ENCODE results near the gene CYP2D6.
"Not testable (repeated sequence)": the region's sequence is repeated elsewhere in the genome, so short reads cannot be mapped to it uniquely, and the experiment has no call there.

Gene CYP2D6

DNA sequence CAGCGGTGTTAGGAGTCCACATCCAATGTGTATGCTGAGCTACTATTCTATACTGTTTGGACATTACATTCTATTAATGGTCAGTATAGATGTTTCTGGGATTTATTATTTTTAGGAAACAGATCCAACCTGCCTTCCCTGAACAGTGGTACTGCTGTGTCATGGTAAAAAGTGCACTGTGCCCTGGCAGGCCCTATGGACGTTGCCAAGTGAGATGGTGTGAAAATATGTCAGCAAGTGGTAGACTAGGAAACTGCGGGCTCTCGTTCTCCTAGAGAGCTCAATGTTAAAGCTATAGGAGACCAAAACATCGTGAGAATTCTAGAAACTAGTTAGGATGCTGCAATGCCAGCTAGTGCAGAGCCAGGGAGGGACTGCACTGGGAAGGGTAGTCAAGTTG, 26.0 kb upstream of the CYP2D6 start:
- DNase-seq, result no peak

DNA sequence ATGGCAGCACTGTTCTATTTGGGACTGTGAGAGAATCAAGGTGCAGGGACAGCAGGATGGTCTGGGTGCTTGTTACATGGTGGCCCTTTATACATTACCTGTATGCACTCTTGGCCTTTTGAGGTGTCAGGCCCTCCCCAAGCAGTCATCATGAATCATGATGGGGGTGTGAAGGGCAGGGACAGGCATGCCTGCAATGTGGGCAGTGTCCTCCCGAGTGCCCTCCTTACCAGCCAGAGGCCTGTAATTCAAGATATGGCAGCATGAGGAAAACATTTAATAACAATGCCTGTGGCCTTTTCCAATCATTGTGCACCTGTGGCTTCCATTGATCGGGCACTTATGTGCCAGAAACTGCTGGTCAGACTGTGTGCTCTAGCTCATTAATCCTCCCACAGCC, 25.5 kb upstream of the CYP2D6 start:
- DNase-seq, result no peak

DNA sequence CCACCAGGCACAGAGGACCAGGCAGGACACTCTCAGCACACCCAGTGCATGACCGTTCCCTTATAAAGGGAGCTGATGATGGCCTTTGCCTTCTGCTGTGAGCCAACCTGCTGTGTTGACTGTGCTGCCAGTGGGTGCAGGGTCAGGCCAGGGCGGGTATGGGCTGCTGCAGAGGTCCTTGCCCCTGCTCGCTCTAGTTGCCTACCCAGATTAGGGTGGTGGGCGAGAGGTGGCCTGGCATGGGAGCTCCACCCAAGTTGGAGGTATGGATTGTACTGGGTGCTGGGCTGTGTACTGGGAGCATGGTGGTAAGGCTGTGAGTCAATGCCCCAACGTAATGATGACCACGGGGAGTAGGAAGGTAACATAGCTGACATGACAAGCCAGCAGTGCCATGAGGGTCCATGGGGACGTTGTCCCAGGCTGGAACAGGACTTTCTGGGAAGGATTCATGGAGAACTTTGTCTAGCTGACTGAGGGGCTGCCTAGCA, 24.5 kb upstream of the CYP2D6 start:
- DNase-seq, result no peak

DNA sequence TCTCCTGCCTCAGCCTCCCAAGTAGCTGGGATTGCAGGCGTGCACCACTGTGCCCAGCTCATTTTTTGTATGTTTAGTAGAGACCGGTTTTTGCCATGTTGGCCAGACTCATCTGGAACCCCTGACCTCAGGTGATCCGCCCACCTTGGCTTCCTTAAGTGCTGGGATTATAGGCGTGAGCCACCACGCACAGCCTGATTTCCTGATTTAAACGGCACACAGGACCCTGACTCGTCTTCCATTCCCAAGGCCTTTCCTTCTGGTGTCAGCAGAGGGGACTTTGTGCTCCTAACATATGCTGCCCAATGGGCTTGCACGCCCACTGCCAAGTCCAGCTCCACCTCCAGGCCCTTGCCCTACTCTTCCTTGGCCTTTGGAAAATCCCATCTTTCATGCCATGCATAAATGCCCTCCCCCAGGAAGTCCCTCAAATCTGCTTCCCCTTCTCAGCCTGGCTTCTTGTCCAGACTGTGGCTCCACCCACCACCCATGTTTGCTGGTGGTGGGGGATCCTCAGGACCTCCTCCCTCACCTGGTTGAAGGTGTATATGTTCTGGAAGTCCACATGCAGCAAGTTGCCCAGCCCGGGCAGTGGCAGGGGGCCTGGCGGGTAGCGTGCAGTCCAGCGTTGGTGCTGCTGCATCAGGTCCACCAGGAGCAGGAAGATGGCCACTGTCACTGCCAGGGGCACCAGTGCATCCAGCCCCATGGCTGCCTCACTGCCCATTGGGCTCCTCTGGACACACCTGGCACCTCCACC, 23.9 kb upstream of the CYP2D6 start:
- DNase-seq, result no peak

DNA sequence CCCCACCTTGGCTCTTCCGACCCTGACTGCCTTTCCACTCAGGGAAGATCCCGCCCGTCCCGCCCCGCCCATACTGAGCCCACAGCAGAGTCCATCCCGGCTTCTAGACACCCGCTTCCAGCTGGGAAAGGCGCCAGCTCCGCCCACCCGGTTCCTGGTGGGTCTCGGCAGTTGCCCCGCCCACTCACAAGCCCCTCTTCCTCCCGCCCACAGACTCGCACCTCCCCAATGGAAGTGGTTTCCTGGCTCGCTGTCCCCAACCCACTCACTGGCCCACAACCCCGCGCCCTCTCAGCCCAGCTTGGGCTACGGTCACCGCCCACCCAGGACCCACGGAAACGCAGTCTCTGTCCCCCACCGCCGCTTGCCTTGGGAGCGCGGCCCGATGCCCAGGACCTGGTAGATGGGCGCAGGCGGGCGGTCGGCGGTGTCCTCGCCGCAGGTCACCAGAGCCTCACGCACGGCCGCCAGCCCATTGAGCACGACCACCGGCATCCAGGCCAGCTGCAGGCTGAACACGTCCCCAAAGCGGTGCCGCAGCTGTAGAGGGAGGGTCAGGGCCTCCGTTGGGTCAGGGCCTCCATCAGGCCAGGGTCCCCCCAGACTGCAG, 22.2 kb upstream of the CYP2D6 start:
- DNase-seq, result no peak

DNA sequence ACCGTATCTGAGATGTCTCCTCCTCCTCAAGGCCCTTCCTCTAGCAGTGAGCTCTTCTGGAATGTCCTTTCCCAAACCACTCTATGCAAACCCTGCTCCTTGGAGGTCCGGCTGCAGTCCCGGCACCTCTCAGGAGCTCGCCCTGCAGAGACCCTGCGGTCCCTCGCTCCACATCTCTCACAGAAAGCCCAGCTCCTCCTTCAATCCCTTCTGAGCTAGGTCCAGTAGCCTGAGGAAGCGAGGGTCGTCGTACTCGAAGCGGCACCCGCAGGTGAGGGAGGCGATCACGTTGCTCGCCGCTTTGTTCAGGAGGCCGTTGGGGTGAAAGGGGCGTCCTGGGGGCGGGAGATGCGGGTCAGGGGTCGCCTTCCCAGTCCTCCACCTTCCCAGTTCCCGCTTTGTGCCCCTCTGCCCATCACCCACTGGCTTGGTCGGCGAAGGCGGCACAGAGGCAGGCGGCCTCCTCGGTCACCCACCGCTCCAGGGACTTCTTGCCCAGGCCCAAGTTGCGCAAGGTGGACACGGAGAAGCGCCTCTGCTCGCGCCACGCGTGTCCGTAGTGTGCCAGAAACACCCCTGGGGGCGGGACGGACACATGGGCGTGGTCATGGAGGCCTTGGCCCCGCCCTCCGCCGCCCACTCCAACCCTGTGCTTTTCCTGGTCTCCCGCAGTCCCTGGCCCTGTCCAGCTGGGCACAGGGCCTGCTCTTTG, 21.5 kb upstream of the CYP2D6 start:
- DNase-seq, result no peak

DNA sequence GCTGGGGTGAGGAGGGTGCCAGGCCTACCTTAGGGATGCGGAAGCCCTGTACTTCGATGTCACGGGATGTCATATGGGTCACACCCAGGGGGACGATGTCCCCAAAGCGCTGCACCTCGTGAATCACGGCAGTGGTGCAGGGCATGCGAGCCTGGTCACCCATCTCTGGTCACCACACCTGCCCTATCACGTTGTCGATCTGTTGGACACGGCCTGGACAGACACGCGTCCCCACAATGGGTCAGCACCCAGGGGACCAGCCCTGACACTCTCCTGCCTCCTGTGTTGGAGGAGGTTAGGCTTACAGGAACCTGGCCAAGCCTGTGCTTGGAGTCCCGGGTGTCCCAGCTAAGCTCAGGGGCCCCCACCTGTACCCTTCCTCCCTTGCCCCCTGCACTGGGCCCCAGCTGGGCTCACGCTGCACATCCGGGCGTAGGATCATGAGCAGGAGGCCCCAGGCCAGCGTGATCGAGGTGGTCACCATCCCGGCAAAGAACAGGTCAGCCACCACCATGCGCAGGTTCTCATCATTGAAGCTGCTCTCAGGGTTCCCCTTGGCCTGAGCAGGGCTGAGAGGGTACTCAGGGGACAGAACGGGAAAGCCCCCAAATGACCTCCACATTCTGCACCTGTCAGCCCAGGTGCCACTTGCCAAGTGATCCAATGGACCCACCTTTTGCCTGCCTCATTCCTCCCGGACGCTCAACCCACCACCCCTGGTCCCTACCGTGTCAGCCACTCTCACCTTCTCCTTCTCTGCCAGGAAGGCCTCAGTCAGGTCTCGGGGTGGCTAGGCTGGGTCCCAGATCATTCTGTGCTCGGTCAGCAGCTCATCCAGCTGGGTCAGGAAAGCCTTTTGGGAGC, 20.3 kb upstream of the CYP2D6 start:
- DNase-seq, result no peak

DNA sequence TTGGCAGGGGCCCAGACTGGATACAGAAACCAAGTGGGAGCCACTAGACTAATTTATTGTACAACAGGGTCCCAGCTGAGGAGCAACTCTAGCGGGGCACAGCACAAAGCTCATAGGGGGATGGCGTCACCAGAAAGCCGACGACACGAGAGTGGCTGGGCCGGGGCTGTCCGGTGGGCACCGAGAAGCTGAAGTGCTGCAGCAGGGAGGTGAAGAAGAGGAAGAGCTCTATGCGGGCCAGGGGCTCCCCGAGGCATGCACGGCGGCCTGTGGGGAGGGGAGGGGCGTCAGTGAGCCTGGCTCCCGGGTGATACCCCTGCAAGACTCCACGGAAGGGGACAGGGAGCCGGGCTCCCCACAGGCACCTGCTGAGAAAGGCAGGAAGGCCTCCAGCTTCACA, 19.2 kb upstream of the CYP2D6 start:
- DNase-seq, result not testable (repeated sequence)

DNA sequence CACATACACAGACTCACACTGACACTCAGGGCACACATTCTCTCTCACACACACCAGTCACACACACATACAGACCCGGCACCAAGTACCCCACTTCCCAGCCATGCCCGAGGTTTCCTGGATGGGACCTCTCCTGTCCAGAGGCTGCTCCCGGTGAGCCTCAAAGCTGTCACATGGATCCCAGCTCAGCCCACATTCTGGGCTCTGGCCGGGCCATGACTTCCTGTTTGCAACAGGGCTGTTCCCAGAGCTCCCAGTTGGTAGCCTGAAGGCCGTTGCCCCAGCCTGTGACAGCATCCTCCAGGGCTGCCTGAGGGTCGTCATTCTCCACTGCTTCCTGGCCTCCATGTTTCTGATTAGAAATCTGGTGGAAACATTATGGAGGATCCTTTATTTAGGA, 14.6 kb upstream of the CYP2D6 start:
- DNase-seq, result no peak

DNA sequence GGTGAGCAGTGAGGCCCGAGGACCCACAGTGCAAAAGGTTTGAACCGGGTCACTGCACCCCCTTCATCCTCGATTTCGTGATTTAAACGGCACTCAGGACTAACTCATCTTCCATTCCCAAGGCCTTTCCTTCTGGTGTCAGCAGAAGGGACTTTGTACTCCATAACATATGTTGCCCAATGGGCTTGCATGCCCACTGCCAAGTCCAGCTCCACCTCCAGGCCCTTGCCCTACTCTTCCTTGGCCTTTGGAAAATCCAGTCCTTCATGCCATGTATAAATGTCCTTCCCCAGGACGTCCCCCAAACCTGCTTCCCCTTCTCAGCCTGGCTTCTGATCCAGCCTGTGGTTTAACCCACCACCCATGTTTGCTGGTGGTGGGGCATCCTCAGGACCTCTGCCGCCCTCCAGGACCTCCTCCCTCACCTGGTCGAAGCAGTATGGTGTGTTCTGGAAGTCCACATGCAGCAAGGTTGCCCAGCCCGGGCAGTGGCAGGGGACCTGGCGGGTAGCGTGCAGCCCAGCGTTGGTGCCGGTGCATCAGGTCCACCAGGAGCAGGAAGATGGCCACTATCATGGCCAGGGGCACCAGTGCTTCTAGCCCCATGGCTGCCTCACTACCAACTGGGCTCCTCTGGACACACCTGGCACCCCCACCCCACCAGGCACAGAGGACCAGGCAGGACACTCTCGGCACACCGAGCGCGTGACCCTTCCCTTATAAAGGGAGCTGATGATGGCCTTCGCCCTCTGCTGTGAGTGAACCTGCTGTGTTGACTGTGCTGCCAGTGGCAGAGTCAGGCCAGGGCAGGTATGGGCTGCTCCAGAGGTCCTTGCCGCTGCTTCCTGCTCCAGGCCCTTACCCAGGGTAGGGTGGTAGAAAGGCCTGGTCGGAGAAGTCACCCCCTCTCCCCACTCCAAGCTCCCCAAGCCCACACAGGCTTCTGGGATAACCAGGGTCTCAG, 13.5 kb upstream of the CYP2D6 start:
- DNase-seq, result not testable (repeated sequence)

DNA sequence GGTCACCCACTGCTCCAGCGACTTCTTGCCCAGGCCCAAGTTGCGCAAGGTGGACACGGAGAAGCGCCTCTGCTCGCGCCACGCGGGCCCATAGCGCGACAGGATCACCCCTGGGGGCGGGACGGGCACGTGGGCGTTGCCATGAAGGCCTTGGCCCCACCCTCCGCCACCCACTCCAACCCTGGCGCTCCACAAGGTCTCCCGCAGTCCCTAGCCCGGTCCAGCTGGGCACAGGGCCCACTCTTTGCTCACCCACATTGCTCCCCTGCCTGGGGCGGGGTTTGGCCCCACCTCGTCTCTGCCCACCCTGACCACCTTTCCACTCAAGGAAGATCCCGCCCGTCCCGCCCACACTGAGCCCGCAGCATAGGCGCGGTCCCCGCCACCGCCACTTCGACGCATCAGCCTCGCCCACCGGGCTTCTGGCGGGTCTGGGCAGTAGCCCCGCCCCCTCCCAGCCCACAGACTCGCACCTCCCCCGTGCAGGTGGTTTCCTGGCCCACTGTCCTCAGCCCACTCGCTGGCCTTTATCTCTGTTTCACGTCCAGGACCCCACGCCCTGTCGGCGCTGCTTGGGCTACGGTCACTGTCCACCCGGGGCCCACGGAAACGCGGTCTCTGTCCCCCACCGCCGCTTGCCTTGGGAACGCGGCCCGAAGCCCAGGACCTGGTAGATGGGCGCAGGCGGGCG, 12.3 kb upstream of the CYP2D6 start:
- DNase-seq, result no peak

DNA sequence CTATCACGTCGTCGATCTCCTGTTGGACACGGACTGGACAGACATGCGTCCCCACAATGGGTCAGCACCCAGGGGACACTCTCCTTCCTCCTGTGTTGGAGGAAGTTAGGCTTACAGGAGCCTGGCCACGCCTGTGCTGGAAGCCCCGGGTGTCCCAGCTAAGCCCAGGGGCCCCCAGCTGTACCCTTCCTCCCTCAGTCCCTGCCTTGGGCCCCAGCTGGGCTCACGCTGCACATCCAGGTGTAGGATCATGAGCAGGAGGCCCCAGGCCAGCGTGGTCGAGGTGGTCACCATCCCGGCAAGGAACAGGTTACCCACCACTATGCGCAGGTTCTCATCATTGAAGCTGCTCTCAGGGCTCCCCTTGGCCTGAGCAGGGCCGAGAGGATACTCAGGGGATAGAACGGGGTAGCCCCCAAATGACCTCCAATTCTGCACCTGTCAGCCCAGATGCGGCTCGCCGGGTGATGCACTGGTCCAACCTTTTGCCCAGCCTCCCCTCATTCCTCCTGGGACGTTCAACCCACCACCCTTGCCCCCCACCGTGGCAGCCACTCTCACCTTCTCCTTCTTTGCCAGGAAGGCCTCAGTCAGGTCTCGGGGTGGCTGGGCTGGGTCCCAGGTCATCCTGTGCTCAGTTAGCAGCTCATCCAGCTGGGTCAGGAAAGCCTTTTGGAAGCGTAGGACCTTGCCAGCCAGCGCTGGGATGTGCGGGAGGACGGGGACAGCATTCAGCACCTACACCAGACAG, 10.9 kb upstream of the CYP2D6 start:
- not testable (repeated sequence) for DNase-seq

DNA sequence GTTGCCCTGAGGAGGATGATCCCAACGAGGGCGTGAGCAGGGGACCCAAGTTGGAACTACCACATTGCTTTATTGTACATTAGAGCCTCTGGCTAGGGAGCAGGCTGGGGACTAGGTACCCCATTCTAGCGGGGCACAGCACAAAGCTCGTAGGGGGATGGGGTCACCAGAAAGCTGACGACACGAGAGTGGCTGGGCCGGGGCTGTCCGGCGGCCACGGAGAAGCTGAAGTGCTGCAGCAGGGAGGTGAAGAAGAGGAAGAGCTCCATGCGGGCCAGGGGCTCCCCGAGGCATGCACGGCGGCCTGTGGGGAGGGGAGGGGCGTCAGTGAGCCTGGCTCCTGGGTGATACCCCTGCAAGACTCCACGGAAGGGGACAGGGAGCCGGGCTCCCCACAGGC, 9.5 kb upstream of the CYP2D6 start:
- DNase-seq, result not testable (repeated sequence)

DNA sequence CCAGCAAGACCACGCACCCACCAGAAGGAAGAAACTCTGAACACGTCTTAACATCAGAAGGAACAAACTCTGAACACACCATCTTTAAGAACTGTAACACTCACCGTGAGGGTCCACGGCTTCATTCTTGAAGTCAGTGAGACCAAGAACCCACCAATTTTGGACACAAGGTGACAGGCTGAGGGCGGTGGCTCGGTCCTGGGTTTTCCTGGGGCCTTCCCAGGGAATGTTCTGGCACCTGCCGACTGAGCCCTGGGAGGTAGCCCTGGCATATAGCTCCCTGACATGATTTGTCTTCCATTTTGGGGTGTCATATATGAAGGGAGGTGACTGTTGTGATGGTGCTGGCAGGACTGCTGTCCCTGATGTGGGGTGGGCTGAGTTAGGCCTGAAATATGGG, 8.9 kb upstream of the CYP2D6 start:
- not testable (repeated sequence) for DNase-seq

DNA sequence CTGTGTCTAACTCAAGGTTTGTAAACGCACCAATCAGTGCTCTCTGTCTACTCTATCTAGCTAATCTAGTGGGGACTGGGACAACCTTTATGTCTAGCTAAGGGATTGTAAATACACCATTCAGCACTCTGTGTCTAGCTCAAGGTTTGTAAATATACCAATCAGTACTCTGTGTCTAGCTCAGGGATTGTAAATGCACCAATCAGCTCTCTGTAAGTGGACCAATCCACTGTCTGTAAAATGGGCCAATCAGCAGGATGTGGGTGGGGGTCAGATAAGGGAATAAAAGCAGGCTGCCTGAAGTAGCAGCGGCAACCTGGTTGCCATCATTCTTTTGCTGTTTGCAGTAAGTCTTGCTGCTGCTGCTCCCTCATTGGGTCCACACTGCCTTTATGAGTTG, 8.4 kb upstream of the CYP2D6 start:
- DNase-seq, result no peak

DNA sequence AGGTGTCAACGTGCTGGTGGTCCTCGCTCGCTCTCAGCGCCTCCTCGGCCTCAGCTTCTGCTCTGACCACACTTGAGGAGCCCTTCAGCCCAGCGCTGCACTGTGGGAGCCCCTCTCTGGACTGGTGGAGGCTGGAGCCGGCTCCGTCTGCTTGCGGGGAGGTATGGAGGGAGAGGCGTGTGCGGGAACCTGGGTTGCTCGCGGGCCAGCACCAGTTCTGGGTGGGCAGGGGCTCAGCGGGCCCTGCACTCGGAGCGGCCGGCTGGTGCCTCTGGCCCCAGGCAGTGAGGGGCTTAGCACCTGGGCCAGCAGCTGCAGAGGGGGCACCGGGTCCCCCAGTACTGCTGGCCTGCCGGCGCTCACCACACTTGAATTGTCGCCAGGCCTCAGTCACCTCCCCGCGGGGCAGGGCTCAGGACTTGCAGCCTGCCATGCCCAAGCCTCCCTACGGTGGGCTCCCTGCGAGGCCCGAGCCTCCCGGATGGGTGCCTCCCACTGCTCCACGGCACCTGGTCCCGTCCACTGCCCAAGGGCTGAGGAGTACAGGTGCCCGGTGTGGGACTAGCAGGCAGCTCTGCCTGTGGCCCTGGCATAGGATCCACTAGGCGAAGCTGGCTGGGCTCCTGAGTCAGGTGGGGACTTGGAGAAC, 7.6 kb upstream of the CYP2D6 start:
- DNase-seq, result no peak

DNA sequence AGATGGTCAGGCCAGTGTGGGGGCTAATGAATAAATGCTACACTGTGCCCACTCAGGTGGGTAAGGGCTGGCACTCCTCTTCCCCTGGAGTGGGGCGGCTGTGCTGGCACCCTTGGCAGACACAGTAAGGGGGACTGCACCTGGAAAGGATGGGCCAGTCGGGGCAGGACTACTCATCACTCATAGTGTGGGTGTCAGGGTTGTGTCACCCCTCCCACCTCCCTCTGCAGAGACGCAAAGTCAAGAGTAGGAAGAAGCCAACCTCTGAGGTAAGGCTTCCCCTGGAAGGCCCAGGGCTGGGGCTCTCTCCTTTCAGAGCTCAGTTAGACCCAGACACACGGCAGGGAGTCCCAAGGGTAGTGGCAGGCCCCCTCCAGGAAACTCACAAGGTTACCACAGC, 5.1 kb upstream of the CYP2D6 start:
- not testable (repeated sequence) for DNase-seq

DNA sequence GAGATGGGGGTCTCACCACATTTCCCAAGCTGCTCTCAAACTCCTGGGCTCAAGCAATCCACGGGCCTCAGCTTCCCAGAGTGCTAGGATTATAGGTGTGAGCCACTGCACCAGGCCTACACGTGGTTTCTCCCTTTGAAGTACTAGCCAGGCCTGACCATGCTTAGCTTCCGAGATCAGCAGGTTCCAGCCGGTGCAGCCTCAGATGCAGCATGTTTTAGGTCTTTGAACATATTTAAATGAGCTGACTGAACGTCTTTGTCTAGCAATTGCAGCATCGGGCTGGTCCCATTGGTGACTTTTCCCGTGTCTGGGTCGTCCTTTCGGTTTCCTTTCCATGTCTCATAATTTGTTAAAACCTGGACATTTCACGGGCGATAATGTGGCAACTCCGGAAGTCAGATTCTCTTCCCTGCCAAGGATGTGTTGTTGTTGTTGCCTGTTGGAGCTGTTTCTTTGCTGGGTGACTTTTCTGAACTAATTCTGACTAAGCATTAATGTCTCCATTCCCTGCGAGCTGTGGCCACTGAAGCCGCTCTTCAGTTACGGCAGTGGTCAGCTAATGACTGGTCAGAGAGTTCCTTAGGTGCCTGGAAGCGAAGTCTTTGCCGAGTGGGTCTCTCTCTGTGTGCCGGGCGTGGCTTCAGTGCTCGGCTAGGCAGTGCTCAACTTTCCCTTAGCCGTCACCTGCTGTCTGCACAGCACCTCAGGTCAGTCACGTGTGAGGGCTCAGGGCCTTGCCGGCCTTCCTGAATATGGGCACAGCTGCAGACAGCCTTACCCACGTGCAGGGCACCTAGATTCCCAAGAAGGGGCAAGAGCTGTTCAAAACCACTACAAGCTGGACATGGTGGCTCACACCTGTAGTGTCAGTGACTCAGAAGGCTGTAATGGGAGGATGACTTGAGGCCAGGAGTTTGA, 3.8 kb upstream of the CYP2D6 start:
- DNase-seq, result no peak

DNA sequence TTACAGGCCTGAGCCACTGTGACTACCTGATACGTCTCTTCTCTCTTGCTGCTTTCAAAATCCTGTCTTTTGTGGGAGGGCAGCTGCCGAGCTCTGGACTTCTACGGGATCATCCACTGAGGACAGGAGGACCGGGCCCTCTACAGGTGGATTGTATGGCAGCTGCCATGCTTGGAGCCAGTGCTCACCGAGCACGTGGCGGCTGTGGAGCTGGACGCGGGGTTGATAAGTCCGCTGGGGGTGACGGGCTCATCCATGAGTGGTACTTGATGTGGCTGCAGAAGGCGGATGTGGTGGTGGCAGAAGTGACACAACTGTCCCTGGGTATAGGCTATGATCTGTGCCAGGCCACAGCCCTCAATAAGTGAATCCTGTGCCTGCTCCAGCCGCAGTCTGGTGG, 1.8 kb upstream of the CYP2D6 start:
- no peak for DNase-seq

All from HCEC 1CT (cell line).